Skin epidermis (tissue), 12 donors: ENCODE measurements around the gene TRIM8.

ENCODE experiments used
- H3K27ac ChIP-seq, 21 experiments: fragments of 200-600 bp; sonication (generic) in 11 of 21; one replicate each; pipeline ENCODE4 v1.5.0; 2020; ENCODE audit warnings: mild to moderate bottlenecking in 3 of 21, inconsistent platforms in 2 of 21, moderate library complexity in 2 of 21
- H3K4me3 ChIP-seq, 7 experiments: fragments of 200-600 bp; sonication (generic) in 2 of 7; one replicate each; pipeline ENCODE4 v1.5.0; 2020; ENCODE audit warnings: inconsistent platforms in 2 of 7, mild to moderate bottlenecking in 2 of 7, moderate library complexity in 1 of 7

The TRIM8 gene

DNA sequence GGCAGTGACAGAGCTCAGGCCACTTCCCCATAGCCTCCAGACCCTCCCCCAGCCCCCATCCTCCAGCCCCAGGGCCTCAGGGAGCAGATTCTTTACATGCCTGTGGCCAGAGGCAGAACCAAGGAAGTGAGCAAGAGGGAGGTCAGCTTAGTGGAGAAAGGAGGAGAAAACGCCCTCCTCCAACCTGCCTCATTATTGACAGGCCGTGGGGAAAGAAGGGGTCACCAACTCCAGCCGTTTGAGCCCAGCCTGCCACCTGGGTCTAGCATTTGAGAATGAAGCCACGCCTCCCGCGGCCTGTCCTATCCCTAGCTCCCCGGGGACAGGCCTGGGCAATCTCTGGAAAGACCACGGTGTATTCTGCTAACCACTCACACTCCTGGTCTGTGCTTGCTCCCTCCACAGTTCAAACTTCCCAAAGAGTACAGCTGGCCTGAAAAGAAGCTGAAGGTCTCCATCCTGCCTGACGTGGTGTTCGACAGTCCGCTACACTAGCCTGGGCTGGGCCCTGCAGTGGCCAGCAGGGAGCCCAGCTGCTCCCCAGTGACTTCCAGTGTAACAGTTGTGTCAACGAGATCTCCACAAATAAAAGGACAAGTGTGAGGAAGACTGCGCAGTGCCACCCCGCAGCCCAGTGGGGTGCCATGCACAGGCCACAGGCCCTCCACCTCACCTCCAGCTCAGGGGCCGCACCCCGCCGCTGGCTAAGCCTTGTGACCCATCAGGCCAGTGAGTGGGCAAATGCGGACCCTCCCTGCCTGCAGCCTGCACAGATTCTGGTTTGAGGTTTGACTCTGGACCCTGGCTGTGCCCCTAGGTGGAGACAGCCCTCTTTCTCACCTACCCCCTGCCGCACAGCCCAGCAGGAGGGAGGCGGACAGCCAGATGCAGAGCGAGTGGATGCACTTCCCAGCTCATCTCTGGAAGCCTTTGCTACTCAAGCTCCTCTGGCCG is 14.3 kb upstream of the TRIM8 start:
- H3K27ac ChIP-seq, result peak overlapping the region in 16 of 21 experiments; percentile 2 to 96 (median 64)
- H3K4me3 ChIP-seq, result no peak overlapping the region

DNA sequence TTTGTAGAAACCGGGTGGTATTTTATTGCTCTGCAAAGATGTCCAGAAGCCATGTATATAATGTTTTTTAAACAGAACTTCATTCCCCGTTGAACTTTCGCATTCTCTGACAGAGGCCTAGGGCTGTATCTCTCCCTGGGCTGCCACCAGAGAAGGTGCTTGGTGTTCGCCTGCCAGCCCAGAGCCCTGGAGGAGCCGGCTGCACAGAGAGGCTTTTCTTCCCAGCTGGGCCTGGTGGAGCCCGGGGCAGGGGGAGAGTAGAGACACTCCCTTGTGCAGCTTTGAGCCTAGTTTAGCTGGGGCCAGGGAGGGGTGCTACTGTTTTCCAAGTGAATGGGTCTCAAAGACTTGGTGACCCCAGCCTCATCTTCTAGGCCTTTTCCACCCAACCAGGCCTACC is 13.6 kb upstream of the TRIM8 start:
- peak overlapping the region in 7 of 21 experiments; percentile 2 to 88 (median 49) for H3K27ac ChIP-seq
- H3K4me3 ChIP-seq, result no peak overlapping the region

DNA sequence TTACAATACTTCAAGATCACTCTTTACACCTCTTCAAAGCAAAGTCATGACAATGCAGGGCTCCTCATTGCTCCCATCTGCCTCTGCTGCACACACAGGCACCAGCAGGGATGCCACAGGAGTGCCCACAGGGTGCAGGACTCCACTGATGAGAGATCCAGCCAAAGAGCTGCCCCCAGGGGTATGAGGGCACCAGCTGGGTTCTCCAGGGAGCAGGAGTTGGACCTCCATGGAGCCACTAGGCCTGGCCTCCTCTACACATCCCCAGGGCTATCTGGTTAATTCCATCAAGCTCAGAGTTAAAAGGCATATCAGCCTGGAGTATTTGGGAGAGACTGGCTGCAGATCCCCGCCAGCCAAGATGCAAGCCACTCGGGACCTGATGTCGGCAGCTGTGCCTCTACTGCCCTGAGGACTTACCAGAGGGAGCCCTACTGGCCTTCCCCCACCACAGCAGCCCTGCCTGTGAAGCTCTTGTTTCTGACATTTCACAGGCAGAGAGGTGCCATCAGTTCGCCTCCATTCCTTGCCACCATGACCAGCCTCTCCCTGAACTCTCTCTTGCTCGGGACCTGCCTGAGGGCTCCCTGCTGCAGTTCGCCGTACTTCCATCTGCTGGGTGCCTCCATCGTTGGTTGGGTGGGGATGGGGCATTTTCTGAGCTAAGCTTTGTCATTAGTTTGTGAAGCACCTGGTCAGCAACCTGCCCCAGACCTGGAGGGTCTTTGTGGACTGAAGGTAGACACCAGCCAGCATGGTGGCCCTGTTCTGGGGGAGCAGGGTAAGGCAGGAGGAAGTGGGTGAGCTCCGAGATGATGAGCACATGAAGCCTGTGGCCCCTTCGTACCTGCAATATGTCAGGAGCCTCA is 12.5 kb upstream of the TRIM8 start:
- H3K4me3 ChIP-seq, result no peak overlapping the region
- H3K27ac ChIP-seq, result peak overlapping the region in 17 of 21 experiments; percentile 49 to 88 (median 74)

DNA sequence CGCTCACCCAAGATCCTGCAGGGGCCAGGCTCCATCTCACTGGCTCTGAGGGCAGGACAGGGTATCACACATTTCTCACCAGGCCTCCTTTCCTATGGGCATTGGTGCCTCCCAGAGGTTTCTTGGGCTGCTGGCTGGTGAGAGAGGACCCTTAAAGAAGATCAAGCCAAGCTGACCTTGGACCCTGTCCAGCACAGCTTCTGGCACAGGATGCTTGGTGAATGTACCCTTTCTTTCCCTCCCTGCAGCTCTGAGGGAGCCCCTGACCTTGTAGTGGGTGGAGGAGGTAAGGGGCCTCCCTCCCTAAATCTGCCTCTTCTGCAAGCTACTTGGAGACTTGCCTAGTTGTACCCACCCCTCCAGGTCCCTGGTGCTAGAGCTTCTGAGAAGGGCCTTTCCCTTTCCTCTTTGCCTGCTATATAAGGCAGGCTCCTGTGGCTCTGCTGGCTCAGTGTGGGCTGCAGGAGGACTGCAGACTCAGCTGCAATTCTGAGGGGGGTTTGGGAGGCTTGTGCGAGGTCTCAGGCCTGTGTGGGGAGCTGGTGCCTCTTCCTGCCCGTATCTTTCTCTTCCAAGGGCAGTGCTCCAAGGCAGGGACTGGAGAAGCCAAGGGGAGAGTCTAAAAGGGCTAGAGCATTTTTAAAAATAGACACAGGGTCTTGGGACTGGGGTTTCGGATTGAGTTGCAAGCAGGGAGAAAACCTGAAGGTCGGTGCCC is 11.7 kb upstream of the TRIM8 start:
- Histone ChIP-seq H3K27ac (peak overlapping the region in 19 of 21 experiments; percentile 15 to 88 (median 72)), H3K4me3 (no peak overlapping the region)

DNA sequence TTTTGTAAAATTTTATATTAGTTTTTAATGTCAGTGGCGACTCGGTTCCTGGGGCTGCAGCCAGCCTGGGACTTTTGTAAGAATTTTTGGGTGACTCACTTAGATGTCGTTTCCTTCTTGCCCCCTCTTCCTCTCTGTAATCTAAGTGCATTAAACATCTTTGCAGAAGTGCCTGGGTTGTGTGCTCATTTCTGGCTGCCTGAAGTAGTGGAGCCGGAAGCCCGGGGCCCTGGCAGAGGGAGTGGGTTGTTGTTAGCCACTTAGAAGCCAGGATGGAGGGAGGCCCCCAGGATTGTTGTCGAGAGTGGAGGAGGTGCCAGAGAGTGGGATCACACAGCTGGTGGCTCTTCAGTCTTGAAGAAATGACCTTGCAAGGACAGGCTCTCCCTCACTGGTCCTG is 11.0 kb upstream of the TRIM8 start:
- H3K27ac ChIP-seq, result peak overlapping the region in 20 of 21 experiments; percentile 5 to 88 (median 72)
- no peak overlapping the region for H3K4me3 ChIP-seq

DNA sequence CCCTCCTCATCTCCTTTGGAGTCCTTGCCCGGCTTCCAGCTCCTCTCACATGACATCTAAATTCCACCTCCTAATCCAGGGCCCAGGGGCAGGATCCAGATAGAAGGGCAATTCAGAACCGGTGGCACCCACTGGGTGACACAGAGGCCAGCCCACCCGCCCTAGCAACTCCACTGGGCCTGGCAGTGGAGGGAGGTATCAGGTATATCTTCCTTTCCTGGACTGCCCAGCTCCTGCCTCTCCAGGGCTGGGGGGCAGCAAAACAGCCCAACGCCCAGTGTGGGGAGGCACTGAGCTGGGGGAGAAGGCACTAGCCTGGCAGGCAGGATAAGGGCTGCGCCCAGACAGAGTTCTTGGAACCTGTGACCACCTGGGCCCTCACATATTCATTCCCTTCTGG is 10.4 kb upstream of the TRIM8 start:
- Histone ChIP-seq H3K27ac (peak overlapping the region in 20 of 21 experiments; percentile 5 to 88 (median 72)), H3K4me3 (no peak overlapping the region)

DNA sequence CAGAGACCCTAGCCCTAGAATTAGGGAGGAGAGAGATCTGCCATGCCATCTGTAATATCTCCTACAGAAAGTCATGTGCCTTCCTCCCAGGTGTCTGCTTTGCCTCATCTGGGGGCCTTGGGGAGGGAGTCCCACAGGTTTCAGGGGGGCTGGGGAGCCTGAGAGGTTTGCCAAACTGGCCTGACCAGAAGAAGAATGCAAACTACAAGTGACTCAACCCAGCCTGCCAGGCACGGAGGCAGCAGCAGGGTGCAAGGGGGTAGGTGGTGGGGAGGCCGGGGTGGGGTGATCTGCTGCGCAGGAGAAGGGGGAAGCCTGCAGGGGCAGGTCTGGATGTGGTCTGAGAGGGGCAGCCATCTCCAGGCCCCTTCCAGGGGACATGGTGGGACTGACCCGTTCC is 9.6 kb upstream of the TRIM8 start:
- Histone ChIP-seq H3K27ac (peak overlapping the region in 12 of 21 experiments; percentile 1 to 88 (median 45)), H3K4me3 (no peak overlapping the region)

DNA sequence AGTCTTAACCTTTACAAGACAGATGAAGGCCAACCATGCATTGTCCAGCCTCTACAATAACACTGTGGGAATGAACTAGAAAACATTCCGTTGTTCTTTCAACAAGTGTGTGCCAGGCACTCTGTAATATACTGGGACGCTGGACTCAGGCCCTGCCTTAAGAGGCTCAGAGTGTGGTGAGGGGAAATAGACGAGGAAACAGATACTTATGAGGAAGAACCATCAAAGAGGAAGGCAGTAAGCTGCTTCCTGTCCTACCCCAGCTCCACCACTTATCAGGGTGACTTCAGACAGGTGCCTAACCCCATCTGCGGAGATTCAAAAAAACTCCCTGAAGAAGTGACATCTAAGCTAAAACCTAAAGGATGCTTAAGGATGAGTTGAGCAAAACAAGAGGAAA is 8.9 kb upstream of the TRIM8 start:
- Histone ChIP-seq H3K27ac (peak overlapping the region in 9 of 21 experiments; percentile 0 to 88 (median 31)), H3K4me3 (no peak overlapping the region)

DNA sequence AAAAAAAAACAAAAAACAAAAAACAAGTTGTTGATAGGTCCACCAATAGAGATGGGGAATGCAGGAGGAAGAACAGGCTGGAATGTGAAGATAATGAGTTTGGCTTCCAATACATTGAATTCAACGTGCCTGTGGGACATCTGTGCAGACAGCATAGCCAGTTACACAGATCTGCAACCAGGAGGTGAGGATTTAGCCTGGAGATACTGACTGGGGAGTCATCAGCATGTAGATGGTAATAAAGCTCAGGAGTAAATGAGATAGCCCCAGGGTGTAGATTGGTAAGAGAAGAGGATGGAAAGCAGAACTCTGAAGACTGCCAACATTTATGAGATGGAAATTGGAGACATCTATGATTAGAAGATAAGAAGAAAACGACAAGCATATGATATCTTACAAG is 4.7 kb upstream of the TRIM8 start:
- Histone ChIP-seq H3K27ac (no peak overlapping the region), H3K4me3 (no peak overlapping the region)

DNA sequence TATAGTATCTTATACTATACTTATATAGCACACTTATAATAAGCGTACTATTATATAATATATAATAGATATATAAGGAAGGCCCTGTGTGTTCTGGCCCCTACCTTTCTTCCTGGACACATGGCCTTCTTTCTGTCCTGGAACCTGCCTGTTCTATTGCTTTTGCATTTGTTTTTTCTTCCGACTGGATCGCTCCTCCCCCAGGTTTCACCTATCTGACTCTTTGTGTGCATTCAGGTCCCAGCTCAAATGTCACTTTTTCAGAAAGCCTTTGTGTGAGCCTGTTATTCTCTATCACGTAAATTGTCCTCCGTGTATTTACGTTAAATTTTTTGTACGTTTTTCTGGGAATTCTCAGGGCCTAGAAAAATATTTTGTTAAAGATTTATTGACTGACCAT is 2.9 kb upstream of the TRIM8 start:
- peak overlapping the region; percentile 51 to 95 (median 61) for H3K4me3 ChIP-seq
- H3K27ac ChIP-seq, result peak overlapping the region in 20 of 21 experiments; percentile 26 to 100 (median 98)

DNA sequence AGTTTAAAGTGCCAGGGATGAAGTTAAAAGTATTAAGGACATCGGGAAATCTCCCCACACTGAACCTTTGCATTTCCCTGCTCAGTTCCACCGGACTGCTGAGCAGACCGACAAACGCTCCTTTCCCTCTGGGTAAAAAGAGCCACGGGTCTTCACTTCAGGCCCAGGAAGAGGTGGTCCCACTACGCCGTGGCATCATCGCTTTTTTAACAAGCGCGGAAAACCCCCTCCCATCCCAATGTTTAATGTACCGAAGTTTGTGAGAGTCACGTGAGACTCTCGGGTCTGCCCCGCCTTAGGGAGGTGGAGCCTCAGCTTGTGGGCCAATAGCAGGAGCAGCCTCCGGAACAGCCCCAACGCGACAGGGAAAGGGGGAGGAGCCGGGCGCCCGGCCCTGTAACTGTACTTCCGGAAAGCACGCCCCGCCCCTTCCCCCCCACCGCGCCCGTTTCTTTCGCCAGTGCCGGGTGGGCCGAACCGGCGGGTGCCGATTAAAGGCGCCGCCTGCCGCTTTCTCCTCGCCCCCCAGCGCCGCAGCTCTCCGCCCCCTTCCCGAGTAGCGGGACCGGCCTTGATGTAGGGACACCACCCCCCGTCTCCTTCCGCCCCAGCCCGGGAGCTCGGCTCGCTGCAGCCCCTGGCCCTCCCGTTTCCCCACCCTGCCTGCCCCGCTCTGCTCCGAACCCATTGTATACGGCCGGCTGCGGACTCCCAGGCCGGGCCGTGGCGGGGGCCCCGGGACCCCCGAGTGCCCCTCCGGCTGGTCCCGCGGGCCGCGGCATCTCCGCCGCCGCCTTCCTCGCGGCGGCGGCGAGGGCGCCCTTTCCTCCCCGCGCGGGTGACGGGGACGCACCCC is 2.2 kb upstream of the TRIM8 start:
- Histone ChIP-seq H3K27ac (peak overlapping the region; percentile 81 to 100 (median 97)), H3K4me3 (peak overlapping the region; percentile 51 to 95 (median 61))

DNA sequence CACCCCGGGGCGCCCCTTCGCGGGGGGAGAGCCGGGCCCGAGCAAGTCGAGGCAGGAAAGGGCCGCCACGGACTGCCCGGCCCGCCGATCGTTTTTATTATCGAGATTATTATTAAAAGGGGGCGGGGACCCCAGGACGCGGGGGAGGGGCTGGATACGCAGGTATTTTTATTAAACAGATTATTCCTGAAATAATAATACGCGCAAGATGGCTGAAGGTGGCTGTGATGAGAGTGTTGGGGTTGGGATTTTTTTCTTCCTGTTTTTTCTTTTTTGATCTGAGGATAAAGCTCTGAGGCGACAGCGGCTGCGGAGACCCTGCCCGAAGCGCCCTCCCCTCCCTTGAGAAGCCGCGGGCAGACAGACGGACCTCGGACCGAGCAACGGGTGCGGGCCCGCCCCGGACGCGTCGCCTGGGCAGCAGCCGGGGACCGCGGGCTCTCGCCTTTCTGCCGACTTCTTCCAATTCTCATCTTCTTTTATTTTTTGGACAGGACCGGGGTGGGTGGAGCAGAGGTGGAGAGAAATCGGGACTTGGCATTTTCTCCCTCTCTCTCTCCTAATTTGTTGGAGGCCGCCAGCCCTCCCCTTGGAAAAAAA is 1.4 kb upstream of the TRIM8 start:
- Histone ChIP-seq H3K4me3 (peak overlapping the region; percentile 51 to 95 (median 61)), H3K27ac (peak overlapping the region; percentile 81 to 100 (median 97))

DNA sequence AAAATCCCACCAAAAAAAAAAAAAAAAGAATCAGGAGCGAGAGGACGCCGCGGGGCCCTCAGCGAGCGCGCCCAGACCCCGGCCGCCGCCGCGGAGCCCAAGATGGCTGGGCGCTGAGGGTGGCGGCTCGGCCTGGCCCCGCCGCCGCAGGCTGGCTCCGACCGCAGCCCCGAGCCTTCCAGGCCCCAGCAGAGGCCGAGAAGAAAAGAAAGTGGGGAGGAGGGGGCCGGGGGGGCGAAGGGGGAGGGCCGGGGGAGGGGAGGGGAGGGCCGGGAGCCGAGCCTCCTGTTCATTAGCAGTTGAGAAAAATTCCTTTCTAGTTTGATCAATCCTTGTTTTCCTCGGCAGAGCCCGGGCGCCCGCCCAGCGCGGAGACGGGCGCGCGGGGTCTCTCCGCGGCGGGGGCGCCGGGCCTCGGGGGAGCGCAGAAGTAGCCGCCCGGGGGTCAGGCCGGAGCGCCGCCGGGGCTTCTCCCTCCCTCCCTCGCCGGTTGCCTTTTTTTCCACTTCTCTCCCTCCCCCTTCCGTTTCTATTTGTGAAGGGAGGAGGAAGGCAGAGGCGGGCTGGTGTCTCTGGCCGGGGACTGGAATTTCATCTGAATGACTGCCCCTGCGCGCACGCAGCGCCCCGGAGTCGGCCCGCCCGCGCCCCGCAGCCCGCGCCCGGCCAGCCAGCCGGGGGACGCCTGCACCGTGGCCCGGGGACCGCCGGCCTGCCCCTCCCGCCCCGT is 778 bp upstream of the TRIM8 start:
- Histone ChIP-seq H3K27ac (peak overlapping the region; percentile 81 to 100 (median 97)), H3K4me3 (peak overlapping the region; percentile 51 to 95 (median 61))

DNA sequence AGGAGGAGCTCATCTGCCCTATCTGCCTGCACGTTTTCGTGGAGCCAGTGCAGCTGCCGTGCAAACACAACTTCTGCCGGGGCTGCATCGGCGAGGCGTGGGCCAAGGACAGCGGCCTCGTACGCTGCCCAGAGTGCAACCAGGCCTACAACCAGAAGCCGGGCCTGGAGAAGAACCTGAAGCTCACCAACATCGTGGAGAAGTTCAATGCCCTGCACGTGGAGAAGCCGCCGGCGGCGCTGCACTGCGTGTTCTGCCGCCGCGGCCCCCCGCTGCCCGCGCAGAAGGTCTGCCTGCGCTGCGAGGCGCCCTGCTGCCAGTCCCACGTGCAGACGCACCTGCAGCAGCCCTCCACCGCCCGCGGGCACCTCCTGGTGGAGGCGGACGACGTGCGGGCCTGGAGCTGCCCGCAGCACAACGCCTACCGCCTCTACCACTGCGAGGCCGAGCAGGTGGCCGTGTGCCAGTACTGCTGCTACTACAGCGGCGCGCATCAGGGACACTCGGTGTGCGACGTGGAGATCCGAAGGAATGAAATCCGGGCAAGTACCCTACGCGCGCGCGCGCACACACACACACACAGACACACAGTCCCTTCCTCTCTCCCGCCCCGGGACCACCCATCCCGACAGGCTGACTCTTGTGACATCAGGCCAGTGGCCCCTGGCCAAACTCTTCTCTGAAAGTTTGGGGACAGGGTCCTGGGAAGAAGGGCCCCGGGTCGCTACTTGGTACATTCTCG is 538 bp downstream of the TRIM8 start:
- peak overlapping the region; percentile 81 to 100 (median 97) for H3K27ac ChIP-seq
- H3K4me3 ChIP-seq, result peak overlapping the region; percentile 51 to 95 (median 61)

DNA sequence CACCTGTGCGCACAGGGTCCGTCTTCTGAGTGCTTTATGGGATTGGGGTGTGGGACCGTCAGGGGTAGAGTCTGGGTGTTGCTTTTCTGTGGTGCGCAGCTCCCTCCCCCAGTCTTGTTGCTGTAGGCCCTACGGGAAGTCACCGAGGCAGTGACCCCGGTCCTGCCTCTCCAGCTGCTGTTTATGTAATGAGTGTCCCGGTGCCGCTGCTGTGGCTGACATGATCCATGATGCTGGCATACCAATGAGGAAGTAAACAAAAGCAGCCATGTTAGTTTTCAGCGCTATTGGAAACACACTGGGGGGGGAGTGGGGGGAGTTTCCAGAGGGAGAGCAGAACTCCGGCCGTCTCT is 1.1 kb downstream of the TRIM8 start:
- peak overlapping the region; percentile 51 to 95 (median 61) for H3K4me3 ChIP-seq
- H3K27ac ChIP-seq, result peak overlapping the region; percentile 81 to 100 (median 97)

DNA sequence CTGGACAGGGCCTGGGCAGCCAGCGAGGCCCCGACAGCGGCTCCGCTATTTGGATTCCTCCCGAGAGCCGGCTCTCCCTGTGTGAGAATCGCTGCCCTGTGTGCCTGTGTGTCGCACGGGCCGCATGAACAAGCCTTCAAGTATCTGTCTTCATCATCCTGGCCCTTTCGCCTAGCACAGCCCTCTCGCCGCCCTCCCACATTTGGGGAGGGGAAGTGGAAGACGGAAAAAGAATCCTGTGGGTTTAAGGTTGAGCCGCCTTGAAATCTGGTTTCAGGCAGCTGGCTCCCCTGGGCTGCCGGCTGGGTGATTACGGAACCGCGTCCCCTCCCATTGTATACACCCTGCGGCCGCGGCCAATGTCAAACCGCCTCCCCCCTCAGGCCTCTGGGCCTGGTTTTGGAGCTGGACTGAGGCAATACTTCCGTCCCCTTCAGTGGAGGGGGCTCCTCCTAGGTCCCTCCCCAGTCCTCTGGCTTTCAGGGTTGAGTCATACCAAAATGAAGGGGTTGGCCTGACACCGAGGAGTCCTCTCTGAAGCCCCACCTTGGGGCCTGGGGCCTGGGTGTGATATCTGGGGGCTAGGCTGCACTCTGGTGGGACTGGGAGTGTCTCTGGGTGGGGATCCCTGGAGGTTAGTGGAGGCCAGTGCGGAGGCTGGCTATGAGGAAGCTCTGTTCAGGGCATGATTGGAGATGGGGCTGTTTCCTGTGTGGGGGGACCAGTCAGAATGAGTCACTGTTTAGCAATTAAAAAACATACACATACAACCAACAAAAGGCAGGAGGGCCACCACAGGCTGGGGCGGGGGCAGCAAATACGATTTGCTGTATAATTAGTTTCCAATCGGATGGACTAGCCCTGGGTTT is 1.7 kb downstream of the TRIM8 start:
- H3K27ac ChIP-seq, result peak overlapping the region; percentile 81 to 100 (median 97)
- peak overlapping the region; percentile 51 to 95 (median 61) for H3K4me3 ChIP-seq
